Stomach (tissue), 9 donors: ENCODE results near the gene HDGFL2. TPM values are rescaled to one million over a fixed set of nuclear protein-coding genes. Genes with fewer than 3 reads are reported as not detected.

ENCODE experiments used
- DNase-seq, 2 donors: peaks; one replicate each; pipeline versions ENCODE4 v3.0.0 to v3.0.0-alpha.2; 2013 to 2019
- H3K27ac ChIP-seq, 5 donors: fragments of 200-600 bp in 4 of 5; sonication (generic) in 4 of 5; one replicate each; pipeline ENCODE4 v1.5.1; 2013 to 2019; ENCODE audit warnings: mild to moderate bottlenecking in 1 of 5, moderate library complexity in 1 of 5
- H3K27me3 ChIP-seq, 3 donors: fragments of 200-600 bp; sonication (generic); one replicate each; pipeline ENCODE4 v1.5.1; 2017 to 2019; ENCODE audit warnings: mixed run types in 1 of 3
- H3K36me3 ChIP-seq, 4 donors: fragments of 200-600 bp; sonication (generic); 1 replicate in 3 of 4; 2 replicates in 1 of 4; pipeline ENCODE4 v1.5.1; 2016 to 2019
- H3K4me1 ChIP-seq, 4 donors: fragments of 200-600 bp; sonication (generic); one replicate each; pipeline ENCODE4 v1.5.1; 2016 to 2019
- H3K4me3 ChIP-seq, 4 donors: fragments of 200-600 bp; sonication (generic) in 3 of 4; one replicate each; pipeline ENCODE4 v1.5.1; 2016 to 2019; ENCODE audit warnings: mild to moderate bottlenecking in 1 of 4
- H3K9me3 ChIP-seq, 4 donors: fragments of 200-600 bp; sonication (generic); one replicate each; pipeline ENCODE4 v1.5.1; 2016 to 2019
- EP300 ChIP-seq: sonication (generic); formaldehyde crosslinking; IDR thresholded peaks from one replicate; pipeline ENCODE4 v1.6.1; 2017; ENCODE audit warnings: antibody characterized with exemption
- POLR2A ChIP-seq, 4 donors: fragments of 450-650 bp; IDR thresholded peaks; one replicate each; pipeline ENCODE4 v1.6.1; 2016; ENCODE audit warnings: antibody characterized with exemption in 4 of 4, control low read depth in 2 of 4, mild to moderate bottlenecking in 1 of 4, moderate library complexity in 1 of 4
- POLR2AphosphoS5 ChIP-seq, 3 donors: sonication (generic); formaldehyde crosslinking; IDR thresholded peaks; one replicate each; pipeline ENCODE4 v1.6.1; 2016; ENCODE audit warnings: antibody characterized with exemption in 3 of 3
- WGBS, 5 donors: extraction: QIAGEN DNeasy Blood & Tissue Kit in 3 of 5; methylation state at CpG; one replicate each; pipeline versions ENCODE4 v1.1.5 to v1.1.7; 2013 to 2018; 5-methylcytosine and 5-hydroxymethylcytosine counted together
- intact Hi-C: fragments of 100-400 bp; cut with DNase I; formaldehyde crosslinking; loops from one replicate; pipeline ENCODE4 v1.15.1; 2023; ENCODE audit warnings: low total_unique reads
- polyA plus RNA-seq, 3 donors: library from polyadenylated mRNA; stranded (reverse); fragments of 200-250 nt; gene quantifications; one replicate each; pipeline ENCODE4 v1.2.3, GENCODE V29; 2013
- total RNA-seq, 5 donors: library from RNA; depleted of rRNA; stranded (reverse); fragments of >200 nt; gene quantifications; one replicate each; pipeline versions ENCODE4 v1.1.0 to v1.2.3, GENCODE V29; 2014 to 2016
- TF ChIP-seq, protein P1 (sequence below), 7 experiments: fragments of 450-650 bp in 4 of 7; fragments of 200-600 bp in 3 of 7; sonication (generic) in 3 of 7; IDR thresholded peaks; one replicate each; pipeline ENCODE4 v1.5.1; 2016 to 2019; ENCODE audit warnings: antibody characterized with exemption in 7 of 7, control low read depth in 2 of 7, mild to moderate bottlenecking in 1 of 7
- donor health status: healthy with polysubstance abuse.
- donor health status: Bipolar disorder and iron deficiency.
- donor health status: healthy.

HDGFL2 gene
- total and polyA plus RNA-seq, 8 donors = 25.5 to 127 (median 35.0) TPM

DNA sequence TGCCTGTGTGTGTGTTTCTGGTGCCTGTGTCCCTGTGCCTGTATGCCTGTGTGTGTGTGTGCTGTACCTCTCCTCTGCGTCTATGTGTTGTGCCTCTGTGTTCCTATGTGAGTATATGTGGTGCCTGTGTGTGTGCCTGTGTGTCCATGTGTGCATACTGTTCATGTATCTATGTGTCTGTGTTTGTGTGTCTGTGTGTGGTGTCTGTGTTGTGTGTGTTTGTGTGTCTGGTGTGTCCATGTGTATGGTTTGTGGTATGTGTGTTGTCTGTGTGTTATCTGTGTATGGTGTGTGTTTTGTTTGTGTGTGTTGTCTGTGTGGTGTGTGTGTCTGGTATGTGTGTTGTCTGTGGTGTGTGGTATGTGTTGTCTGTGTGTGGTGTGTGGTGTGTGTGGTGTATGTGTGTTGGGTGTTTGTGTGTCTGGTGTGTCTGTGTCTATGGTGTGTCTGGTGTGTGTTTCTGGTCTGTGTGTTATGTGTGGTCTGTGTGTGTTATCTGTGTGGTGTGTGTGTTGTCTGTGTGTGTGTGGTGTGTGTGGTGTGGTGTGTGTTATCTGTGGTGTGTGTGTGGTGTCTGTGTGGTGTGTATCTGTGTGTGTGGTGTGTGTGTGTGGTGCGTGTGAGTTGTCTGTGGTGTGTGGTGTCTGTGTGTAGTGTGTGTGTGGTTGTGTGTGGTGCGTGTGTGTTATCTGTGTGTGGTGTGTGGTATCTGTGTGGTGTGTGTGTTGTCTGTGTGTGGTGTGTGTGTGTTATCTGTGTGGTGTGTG is 20.4 kb downstream of the HDGFL2 start:
- Histone ChIP-seq H3K4me1 (no peaks in the 10 kb centered on the region), H3K27ac (no peak overlapping the region), H3K36me3 (peaks cover 62 to 95% (median 93%) of the 10 kb centered on the region in 4 donors), H3K4me3 (no peak overlapping the region), H3K9me3 (no peaks in the 10 kb centered on the region), H3K27me3 (no peaks in the 10 kb centered on the region)
- 96 to 100% (median 99%) methylated on average over 3 of the region's 3 CpGs for WGBS, 5 donors
- TF ChIP-seq POLR2AphosphoS5 (IDR thresholded peaks at IDR 0.05) (no peak), POLR2A (IDR thresholded peaks at IDR 0.05) (no peak), EP300 (no peak)
- TF ChIP-seq, protein P1, sequence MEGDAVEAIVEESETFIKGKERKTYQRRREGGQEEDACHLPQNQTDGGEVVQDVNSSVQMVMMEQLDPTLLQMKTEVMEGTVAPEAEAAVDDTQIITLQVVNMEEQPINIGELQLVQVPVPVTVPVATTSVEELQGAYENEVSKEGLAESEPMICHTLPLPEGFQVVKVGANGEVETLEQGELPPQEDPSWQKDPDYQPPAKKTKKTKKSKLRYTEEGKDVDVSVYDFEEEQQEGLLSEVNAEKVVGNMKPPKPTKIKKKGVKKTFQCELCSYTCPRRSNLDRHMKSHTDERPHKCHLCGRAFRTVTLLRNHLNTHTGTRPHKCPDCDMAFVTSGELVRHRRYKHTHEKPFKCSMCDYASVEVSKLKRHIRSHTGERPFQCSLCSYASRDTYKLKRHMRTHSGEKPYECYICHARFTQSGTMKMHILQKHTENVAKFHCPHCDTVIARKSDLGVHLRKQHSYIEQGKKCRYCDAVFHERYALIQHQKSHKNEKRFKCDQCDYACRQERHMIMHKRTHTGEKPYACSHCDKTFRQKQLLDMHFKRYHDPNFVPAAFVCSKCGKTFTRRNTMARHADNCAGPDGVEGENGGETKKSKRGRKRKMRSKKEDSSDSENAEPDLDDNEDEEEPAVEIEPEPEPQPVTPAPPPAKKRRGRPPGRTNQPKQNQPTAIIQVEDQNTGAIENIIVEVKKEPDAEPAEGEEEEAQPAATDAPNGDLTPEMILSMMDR (IDR thresholded peaks at IDR 0.05) = no peak
- no peak for DNase-seq
- intact Hi-C loops = no loop called here

DNA sequence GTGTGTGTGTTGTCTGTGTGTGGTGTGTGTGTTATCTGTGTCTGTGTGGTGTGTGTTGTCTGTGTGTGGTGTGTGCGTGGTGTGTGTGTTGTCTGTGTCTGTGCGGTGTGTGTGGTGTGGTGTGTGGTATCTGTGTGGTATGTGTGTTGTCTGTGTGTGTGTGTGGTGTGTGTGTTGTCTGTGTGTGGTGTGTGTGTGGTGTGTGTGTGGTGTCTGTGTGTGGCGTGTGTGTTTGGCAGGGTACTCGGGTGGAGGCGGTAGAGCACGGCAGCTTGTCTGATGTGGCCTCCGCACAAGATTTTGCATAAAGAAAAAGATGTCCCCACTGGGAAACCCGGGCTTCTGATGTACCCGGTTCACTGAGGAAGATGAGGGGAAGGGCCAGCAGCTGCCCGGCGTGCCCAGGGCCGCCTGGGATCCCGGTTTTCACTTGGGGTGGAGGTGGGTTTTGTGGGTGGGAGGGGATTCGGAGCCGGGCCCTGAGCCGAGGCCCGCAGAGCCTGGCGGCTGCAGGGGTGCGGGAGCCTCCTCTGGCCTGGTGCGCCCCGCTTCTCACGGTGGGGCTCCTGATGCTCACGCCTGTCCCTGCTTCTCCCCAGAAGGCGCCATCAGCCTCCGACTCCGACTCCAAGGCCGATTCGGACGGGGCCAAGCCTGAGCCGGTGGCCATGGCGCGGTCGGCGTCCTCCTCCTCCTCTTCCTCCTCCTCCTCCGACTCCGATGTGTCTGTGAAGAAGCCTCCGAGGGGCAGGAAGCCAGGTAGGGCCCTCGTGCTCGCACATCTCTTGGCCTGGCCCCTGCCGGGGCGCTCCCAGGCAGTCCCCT is 21.2 kb downstream of the HDGFL2 start:
- Histone ChIP-seq H3K9me3 (no peaks in the 10 kb centered on the region), H3K36me3 (peaks cover 69 to 95% (median 93%) of the 10 kb centered on the region in 4 donors), H3K27me3 (no peaks in the 10 kb centered on the region), H3K4me1 (no peaks in the 10 kb centered on the region), H3K27ac (no peak overlapping the region), H3K4me3 (no peak overlapping the region)
- intact Hi-C loops = no loop called here
- 92 to 96% (median 94%) methylated on average over 31 to 41 of the region's 41 CpGs for WGBS, 5 donors
- no peak for TF ChIP-seq POLR2A (IDR thresholded peaks at IDR 0.05)
- no peak for TF ChIP-seq POLR2AphosphoS5 (IDR thresholded peaks at IDR 0.05)
- TF ChIP-seq, protein P1 (IDR thresholded peaks at IDR 0.05) = no peak
- no peak for TF ChIP-seq EP300
- no peak for DNase-seq

DNA sequence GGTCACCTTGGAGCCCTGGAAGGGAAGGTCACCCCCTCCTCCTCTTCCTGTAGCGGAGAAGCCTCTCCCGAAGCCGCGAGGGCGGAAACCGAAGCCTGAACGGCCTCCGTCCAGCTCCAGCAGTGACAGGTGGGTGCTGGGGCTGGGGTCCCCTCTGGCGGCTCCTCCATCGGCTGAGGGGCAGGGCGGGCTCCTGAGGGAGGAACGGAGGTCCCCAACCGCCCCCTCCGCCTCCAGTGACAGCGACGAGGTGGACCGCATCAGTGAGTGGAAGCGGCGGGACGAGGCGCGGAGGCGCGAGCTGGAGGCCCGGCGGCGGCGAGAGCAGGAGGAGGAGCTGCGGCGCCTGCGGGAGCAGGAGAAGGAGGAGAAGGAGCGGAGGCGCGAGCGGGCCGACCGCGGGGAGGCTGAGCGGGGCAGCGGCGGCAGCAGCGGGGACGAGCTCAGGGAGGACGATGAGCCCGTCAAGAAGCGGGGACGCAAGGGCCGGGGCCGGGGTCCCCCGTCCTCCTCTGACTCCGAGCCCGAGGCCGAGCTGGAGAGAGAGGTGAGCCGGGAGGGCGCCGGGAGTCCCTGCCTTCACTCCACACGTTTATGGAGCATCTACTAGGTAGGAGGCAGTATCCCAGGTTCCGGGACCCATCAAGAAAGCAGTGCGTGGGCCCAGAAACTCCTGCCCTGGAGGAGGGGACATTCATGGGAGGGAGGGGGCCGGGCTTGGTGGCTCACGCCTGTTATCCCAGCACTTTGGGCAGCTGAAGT is 22.0 kb downstream of the HDGFL2 start:
- H3K4me3 ChIP-seq = no peak overlapping the region
- H3K27ac ChIP-seq = no peak overlapping the region
- TF ChIP-seq POLR2AphosphoS5 (IDR thresholded peaks at IDR 0.05) (no peak), POLR2A (IDR thresholded peaks at IDR 0.05) (no peak), EP300 (no peak)
- TF ChIP-seq, protein P1 (IDR thresholded peaks at IDR 0.05) = no peak
- no peaks in the 10 kb centered on the region for H3K27me3 ChIP-seq
- 93 to 97% (median 96%) methylated on average over 50 to 61 of the region's 61 CpGs for WGBS, 5 donors
- H3K36me3 ChIP-seq = peaks cover 68 to 95% (median 93%) of the 10 kb centered on the region in 4 donors
- no peaks in the 10 kb centered on the region for H3K9me3 ChIP-seq
- DNase-seq = no peak
- no peaks in the 10 kb centered on the region for H3K4me1 ChIP-seq
- intact Hi-C loops = no loop called here

DNA sequence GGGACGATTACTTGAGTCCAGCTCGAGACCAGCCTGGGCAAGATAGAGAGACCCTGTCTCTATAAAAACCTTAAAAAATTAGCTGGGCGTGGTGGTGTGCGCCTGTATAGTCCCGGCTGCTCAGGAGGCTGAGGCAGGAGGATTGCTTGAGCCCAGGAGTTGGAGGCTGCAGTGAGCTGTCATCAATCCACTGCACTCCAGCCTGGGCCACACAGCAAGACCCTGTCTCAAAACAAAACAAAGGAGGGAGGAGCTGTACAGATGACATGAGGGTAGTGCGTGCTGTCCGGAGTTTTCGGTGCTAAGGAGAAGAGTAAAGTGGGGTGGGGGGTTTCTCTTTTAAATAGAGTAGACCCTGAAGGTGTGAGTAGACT is 22.6 kb downstream of the HDGFL2 start:
- no peak overlapping the region for H3K27ac ChIP-seq
- intact Hi-C loops = no loop called here
- H3K4me3 ChIP-seq = no peak overlapping the region
- no peak for TF ChIP-seq POLR2A (IDR thresholded peaks at IDR 0.05)
- TF ChIP-seq EP300 = no peak
- TF ChIP-seq POLR2AphosphoS5 (IDR thresholded peaks at IDR 0.05) = no peak
- TF ChIP-seq, protein P1 (IDR thresholded peaks at IDR 0.05) = no peak
- no peaks in the 10 kb centered on the region for H3K4me1 ChIP-seq
- H3K9me3 ChIP-seq = no peaks in the 10 kb centered on the region
- 94 to 98% (median 95%) methylated on average over 8 of the region's 8 CpGs for WGBS, 5 donors
- peaks cover 68 to 95% (median 93%) of the 10 kb centered on the region in 4 donors for H3K36me3 ChIP-seq
- H3K27me3 ChIP-seq = no peaks in the 10 kb centered on the region
- DNase-seq = no peak
